K562 (cell line): ENCODE measurements around the gene MTHFS. TPM values are rescaled to one million over a fixed set of nuclear protein-coding genes. Genes with fewer than 3 reads are reported as not detected.

Experiments used
- ADNP ChIP-seq: fragments of 200-800 bp; sonication (Bioruptor generic); IDR thresholded peaks from 2 replicates; pipeline ENCODE4 v1.6.1; 2016; ENCODE audit warnings: missing genetic modification characterization, missing compliant biosample characterization
- CBX3 ChIP-seq, 2 experiments: IDR thresholded peaks; 1 replicate in 1 of 2; 2 replicates in 1 of 2; pipeline ENCODE4 v1.6.1; 2012; ENCODE audit warnings: inconsistent platforms in 2 of 2, low read length in 2 of 2, borderline replicate concordance in 1 of 2, control low read depth in 1 of 2
- CTCF ChIP-seq, 3 experiments: IDR thresholded peaks in 2 of 3; conservative IDR thresholded peaks in 1 of 3; 2 replicates each; pipeline ENCODE4 v1.5.1; 2011 to 2012; ENCODE audit warnings: low read length in 3 of 3, mild to moderate bottlenecking in 3 of 3, control low read depth in 2 of 3, improper control_type of control experiment in 1 of 3, inconsistent platforms in 1 of 3, low read depth in 1 of 3, mixed read lengths in 1 of 3, moderate library complexity in 1 of 3; ENCODE audit not compliant: insufficient read depth in 2 of 3
- CXXC5 ChIP-seq: fragments of 250-450 bp; sonication (Bioruptor Pico); IDR thresholded peaks from 2 replicates; pipeline ENCODE4 v1.8.0; 2022; ENCODE audit warnings: inconsistent platforms, mild to moderate bottlenecking, moderate library complexity
- DPF2 ChIP-seq: fragments of 450-650 bp; IDR thresholded peaks from 2 replicates; pipeline ENCODE4 v1.6.1; 2016
- ELF2 ChIP-seq: fragments of 250-450 bp; sonication (Bioruptor Pico); IDR thresholded peaks from 2 replicates; pipeline ENCODE4 v1.5.0; 2021; ENCODE audit warnings: mild to moderate bottlenecking
- EP300 ChIP-seq: IDR thresholded peaks from 2 replicates; pipeline ENCODE4 v1.6.1; 2012; ENCODE audit warnings: low read length, improper control_type of control experiment
- ETV5 ChIP-seq: sonication (generic); formaldehyde crosslinking; IDR thresholded peaks from 2 replicates; pipeline ENCODE4 v1.4.0; 2020; ENCODE audit warnings: low read depth, mild to moderate bottlenecking, missing genetic modification reagents
- HDAC1 ChIP-seq, 2 experiments: fragments of 450-650 bp; IDR thresholded peaks; 2 replicates each; pipeline ENCODE4 v1.6.1; 2016 to 2017; ENCODE audit warnings: inconsistent platforms in 1 of 2, mild to moderate bottlenecking in 1 of 2, moderate library complexity in 1 of 2
- MEIS2 ChIP-seq: fragments of 450-650 bp; IDR thresholded peaks from 2 replicates; pipeline ENCODE4 v1.6.1; 2014; ENCODE audit warnings: mild to moderate bottlenecking; ENCODE audit not compliant: partially characterized antibody
- PHF21A ChIP-seq: fragments of 450-650 bp; IDR thresholded peaks from 2 replicates; pipeline ENCODE4 v1.6.1; 2017; ENCODE audit warnings: low read depth, borderline replicate concordance
- RNF219 ChIP-seq: fragments of 250-450 bp; sonication (Bioruptor Pico); IDR thresholded peaks from 2 replicates; pipeline ENCODE4 v1.5.0; 2022; ENCODE audit warnings: mild to moderate bottlenecking
- SAFB2 ChIP-seq: fragments of 200-400 bp; formaldehyde crosslinking; IDR thresholded peaks from 2 replicates; pipeline ENCODE4 v1.6.1; 2018; ENCODE audit warnings: borderline replicate concordance, low read length, low read depth, moderate library complexity; ENCODE audit not compliant: severe bottlenecking
- SPI1 ChIP-seq: IDR thresholded peaks from 2 replicates; pipeline ENCODE4 v1.6.1; 2011; ENCODE audit warnings: low read depth, low read length, control low read depth, borderline replicate concordance
- SREBF1 ChIP-seq: fragments of 150-350 bp; IDR thresholded peaks from 2 replicates; pipeline ENCODE4 v1.6.1; 2014; ENCODE audit warnings: antibody characterized with exemption, low read depth, low read length, borderline replicate concordance
- TCF7L2 ChIP-seq: fragments of 150-350 bp; IDR thresholded peaks from 2 replicates; pipeline ENCODE4 v1.6.1; 2016; ENCODE audit warnings: low read depth, mild to moderate bottlenecking, low read length, moderate library complexity
- ZEB2 ChIP-seq: fragments of 450-650 bp; IDR thresholded peaks from 2 replicates; pipeline ENCODE4 v1.6.1; 2016
- polyA plus RNA-seq, 8 experiments: library from polyadenylated mRNA; depleted of rRNA in 4 of 8; stranded (reverse) in 5 of 8; unstranded in 3 of 8; fragments of >200 nt; fragmentation: Nextera tagmentation in 2 of 8; fragmentation: Illumina TruSeq in 1 of 8; extraction: Ambion mirVana in 2 of 8; extraction: Trizol in 1 of 8; gene quantifications; 2 replicates each; pipeline versions ENCODE4 v1.2.1 to v1.2.3, GENCODE V29; 2011 to 2014; ENCODE audit warnings: inconsistent platforms in 1 of 8, missing spikeins in 1 of 8
- total RNA-seq, 7 experiments: library from RNA; depleted of rRNA in 6 of 7; stranded (reverse); fragments of >200 nt in 6 of 7; fragmentation: Illumina TruSeq in 2 of 7; extraction: Trizol in 2 of 7; gene quantifications; 2 replicates each; pipeline versions ENCODE4 v1.2.1 to v1.2.3, GENCODE V29; 2011 to 2021; ENCODE audit warnings: low replicate concordance in 1 of 7
- TF ChIP-seq, protein P1 (sequence below), 2 experiments: IDR thresholded peaks; 2 replicates each; pipeline ENCODE4 v1.6.1; 2012; ENCODE audit warnings: improper control_type of control experiment in 2 of 2, low read depth in 2 of 2, low read length in 2 of 2, borderline replicate concordance in 1 of 2
- TF ChIP-seq, protein P2 (sequence below): sonication (generic); formaldehyde crosslinking; IDR thresholded peaks from 2 replicates; pipeline ENCODE4 v1.8.0; 2022; ENCODE audit warnings: mild to moderate bottlenecking, low read depth, missing genetic modification reagents
- TF ChIP-seq, protein P3 (sequence below): fragments of 450-650 bp; formaldehyde crosslinking; IDR thresholded peaks from 2 replicates; pipeline ENCODE4 v1.4.0; 2020; ENCODE audit warnings: mild to moderate bottlenecking, moderate library complexity

The MTHFS gene
- total and polyA plus RNA-seq, 9 of the 15 experiments (the other 6 are each of a cell fraction or from before 2014, with no cell fraction given), result 17.8 to 79.3 (median 41.7) TPM

DNA sequence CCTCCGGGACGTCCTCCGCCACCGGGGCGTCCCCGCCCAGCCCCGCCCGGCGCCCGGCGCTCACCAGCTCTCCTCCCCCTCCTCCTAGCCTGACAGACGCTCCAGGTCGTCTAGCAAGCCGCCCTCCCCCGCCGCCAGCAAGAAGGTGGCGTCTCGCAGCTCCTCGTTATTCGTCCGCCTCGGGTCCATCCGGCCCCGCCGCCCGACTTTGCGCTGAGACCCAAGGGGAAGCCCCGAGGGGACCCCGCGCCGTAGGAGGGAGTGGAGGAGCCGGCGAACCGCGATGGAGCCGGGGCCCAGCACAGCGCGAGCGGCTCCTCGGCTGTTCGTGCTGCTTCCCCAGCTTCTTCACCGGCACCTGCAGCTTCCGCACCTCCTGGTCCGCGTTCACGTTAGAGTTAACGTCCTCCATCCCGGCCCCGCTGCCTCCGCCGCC is 26.3 kb upstream of the MTHFS start (continued):
- TF ChIP-seq, protein P1, sequence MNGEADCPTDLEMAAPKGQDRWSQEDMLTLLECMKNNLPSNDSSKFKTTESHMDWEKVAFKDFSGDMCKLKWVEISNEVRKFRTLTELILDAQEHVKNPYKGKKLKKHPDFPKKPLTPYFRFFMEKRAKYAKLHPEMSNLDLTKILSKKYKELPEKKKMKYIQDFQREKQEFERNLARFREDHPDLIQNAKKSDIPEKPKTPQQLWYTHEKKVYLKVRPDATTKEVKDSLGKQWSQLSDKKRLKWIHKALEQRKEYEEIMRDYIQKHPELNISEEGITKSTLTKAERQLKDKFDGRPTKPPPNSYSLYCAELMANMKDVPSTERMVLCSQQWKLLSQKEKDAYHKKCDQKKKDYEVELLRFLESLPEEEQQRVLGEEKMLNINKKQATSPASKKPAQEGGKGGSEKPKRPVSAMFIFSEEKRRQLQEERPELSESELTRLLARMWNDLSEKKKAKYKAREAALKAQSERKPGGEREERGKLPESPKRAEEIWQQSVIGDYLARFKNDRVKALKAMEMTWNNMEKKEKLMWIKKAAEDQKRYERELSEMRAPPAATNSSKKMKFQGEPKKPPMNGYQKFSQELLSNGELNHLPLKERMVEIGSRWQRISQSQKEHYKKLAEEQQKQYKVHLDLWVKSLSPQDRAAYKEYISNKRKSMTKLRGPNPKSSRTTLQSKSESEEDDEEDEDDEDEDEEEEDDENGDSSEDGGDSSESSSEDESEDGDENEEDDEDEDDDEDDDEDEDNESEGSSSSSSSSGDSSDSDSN (IDR thresholded peaks at IDR 0.05; ENCODE audit: borderline replicate concordance in 1 of 2, low read depth in 2 of 2, low read length in 2 of 2), result no peak; a peak in 1 of 4 replicates
- TF ChIP-seq CBX3 (IDR thresholded peaks at IDR 0.05; ENCODE audit: borderline replicate concordance in 1 of 2, low read length in 2 of 2), result no peak
- TF ChIP-seq SAFB2, result no peak
- TF ChIP-seq, protein P2, sequence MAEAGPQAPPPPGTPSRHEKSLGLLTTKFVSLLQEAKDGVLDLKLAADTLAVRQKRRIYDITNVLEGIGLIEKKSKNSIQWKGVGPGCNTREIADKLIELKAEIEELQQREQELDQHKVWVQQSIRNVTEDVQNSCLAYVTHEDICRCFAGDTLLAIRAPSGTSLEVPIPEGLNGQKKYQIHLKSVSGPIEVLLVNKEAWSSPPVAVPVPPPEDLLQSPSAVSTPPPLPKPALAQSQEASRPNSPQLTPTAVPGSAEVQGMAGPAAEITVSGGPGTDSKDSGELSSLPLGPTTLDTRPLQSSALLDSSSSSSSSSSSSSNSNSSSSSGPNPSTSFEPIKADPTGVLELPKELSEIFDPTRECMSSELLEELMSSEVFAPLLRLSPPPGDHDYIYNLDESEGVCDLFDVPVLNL (CRISPR knock-in tag), result no peak
- TF ChIP-seq ZEB2, result no peak
- no peak for TF ChIP-seq ADNP (tag)
- TF ChIP-seq, protein P3, sequence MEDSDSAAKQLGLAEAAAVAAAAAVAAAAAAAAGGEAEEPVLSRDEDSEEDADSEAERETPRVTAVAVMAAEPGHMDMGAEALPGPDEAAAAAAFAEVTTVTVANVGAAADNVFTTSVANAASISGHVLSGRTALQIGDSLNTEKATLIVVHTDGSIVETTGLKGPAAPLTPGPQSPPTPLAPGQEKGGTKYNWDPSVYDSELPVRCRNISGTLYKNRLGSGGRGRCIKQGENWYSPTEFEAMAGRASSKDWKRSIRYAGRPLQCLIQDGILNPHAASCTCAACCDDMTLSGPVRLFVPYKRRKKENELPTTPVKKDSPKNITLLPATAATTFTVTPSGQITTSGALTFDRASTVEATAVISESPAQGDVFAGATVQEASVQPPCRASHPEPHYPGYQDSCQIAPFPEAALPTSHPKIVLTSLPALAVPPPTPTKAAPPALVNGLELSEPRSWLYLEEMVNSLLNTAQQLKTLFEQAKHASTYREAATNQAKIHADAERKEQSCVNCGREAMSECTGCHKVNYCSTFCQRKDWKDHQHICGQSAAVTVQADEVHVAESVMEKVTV (CRISPR knock-in tag), result no peak
- TF ChIP-seq HDAC1 (IDR thresholded peaks at IDR 0.05), result peak in 1 of 2 experiments; percentile 22; a peak in 1 of 4 replicates
- no peak for TF ChIP-seq CTCF (IDR thresholded peaks at IDR 0.05 in 2 of 3, conservative IDR thresholded peaks at IDR 0.05 in 1 of 3; ENCODE audit: insufficient read depth in 2 of 3, low read depth in 1 of 3, low read length in 3 of 3)
- peak; percentile 43 for TF ChIP-seq CXXC5 (CRISPR knock-in tag)
- TF ChIP-seq RNF219, result no peak
- 0 out of 2 replicates have a peak, but pooled peaks have one; percentile 31 for TF ChIP-seq ELF2
- TF ChIP-seq MEIS2, result no peak
- TF ChIP-seq EP300, result no peak
- TF ChIP-seq ETV5 (CRISPR knock-in tag), result no peak
- TF ChIP-seq TCF7L2, result no peak
- TF ChIP-seq DPF2, result no peak
- no peak for TF ChIP-seq PHF21A
- no peak for TF ChIP-seq SREBF1
- no peak for TF ChIP-seq SPI1
